ENCODE results near the gene ADCY3. TPM values are rescaled to one million over a fixed set of nuclear protein-coding genes. Genes with fewer than 3 reads are reported as not detected.
A peak's percentile ranks its signal among the peaks of the same experiment; 100 is the strongest.

The ADCY3 gene
- total RNA-seq, 1 donor: 42.0 TPM

GRCh38 chr2:24870440-24870839 is 49.6 kb downstream of the ADCY3 start:
- no peak for TF ChIP-seq CTCF (IDR thresholded peaks at IDR 0.05; ENCODE audit: insufficient read depth, low read length)

GRCh38 chr2:24866946-24867345 is 53.1 kb downstream of the ADCY3 start:
- no peak for DNase-seq (ENCODE audit: low read depth)
- no peak for TF ChIP-seq CTCF (IDR thresholded peaks at IDR 0.05; ENCODE audit: insufficient read depth, low read length)
- H3K4me3 ChIP-seq (ENCODE audit: low read depth, low read length): no peak overlapping the region

More at GRCh38 chr2:24870440-24870839, 49.6 kb downstream of the ADCY3 start:
- no peak overlapping the region for H3K4me3 ChIP-seq (ENCODE audit: low read depth, low read length)
- DNase-seq (ENCODE audit: low read depth): no peak

GRCh38 chr2:24863641-24864040 is 56.4 kb downstream of the ADCY3 start:
- peak; percentile 71 for DNase-seq (ENCODE audit: low read depth)
- no peak for TF ChIP-seq CTCF (IDR thresholded peaks at IDR 0.05; ENCODE audit: insufficient read depth, low read length)
- no peak overlapping the region for H3K4me3 ChIP-seq (ENCODE audit: low read depth, low read length)

GRCh38 chr2:24861500-24861899 is 58.5 kb downstream of the ADCY3 start:
- no peak for TF ChIP-seq CTCF (IDR thresholded peaks at IDR 0.05; ENCODE audit: insufficient read depth, low read length)
- no peak for DNase-seq (ENCODE audit: low read depth)
- H3K4me3 ChIP-seq (ENCODE audit: low read depth, low read length): no peak overlapping the region

GRCh38 chr2:24860631-24861030 is 59.4 kb downstream of the ADCY3 start:
- DNase-seq (ENCODE audit: low read depth): no peak
- no peak for TF ChIP-seq CTCF (IDR thresholded peaks at IDR 0.05; ENCODE audit: insufficient read depth, low read length)
- H3K4me3 ChIP-seq (ENCODE audit: low read depth, low read length): no peak overlapping the region

GRCh38 chr2:24859968-24860600 is 60.0 kb downstream of the ADCY3 start:
- no peak overlapping the region for H3K4me3 ChIP-seq (ENCODE audit: low read depth, low read length)
- no peak for TF ChIP-seq CTCF (IDR thresholded peaks at IDR 0.05; ENCODE audit: insufficient read depth, low read length)
- DNase-seq (ENCODE audit: low read depth): no peak

GRCh38 chr2:24858996-24859395 is 61.0 kb downstream of the ADCY3 start:
- no peak for TF ChIP-seq CTCF (IDR thresholded peaks at IDR 0.05; ENCODE audit: insufficient read depth, low read length)
- DNase-seq (ENCODE audit: low read depth): no peak
- H3K4me3 ChIP-seq (ENCODE audit: low read depth, low read length): no peak overlapping the region
